Ovary (tissue), 9 donors: ENCODE results near the gene TAF3. TPM values are rescaled to one million over a fixed set of nuclear protein-coding genes. Genes with fewer than 3 reads are reported as not detected.

Experiments
- DNase-seq, 5 donors: peaks; one replicate each; pipeline ENCODE4 v3.0.0-alpha.2; 2019 to 2020
- H3K27ac ChIP-seq, 2 donors: fragments of 200-600 bp; one replicate each; pipeline versions ENCODE4 v1.5.1 to v1.8.0; 2019 to 2022
- H3K27me3 ChIP-seq: fragments of 200-600 bp; one replicate; pipeline ENCODE4 v1.8.0; 2022
- H3K36me3 ChIP-seq: fragments of 200-600 bp; sonication (generic); one replicate; pipeline ENCODE4 v1.5.1; 2019
- H3K4me1 ChIP-seq: one replicate; pipeline ENCODE4 v1.8.1; 2013; ENCODE audit warnings: mild to moderate bottlenecking, moderate library complexity; ENCODE audit not compliant: insufficient read depth
- H3K4me3 ChIP-seq: fragments of 200-600 bp; sonication (generic); one replicate; pipeline ENCODE4 v1.5.1; 2017
- H3K9me3 ChIP-seq, 2 donors: fragments of 200-600 bp in 1 of 2; sonication (generic) in 1 of 2; one replicate each; pipeline versions ENCODE4 v1.5.1 to v1.8.1; 2013 to 2019; ENCODE audit warnings: mild to moderate bottlenecking in 1 of 2, moderate library complexity in 1 of 2
- CTCF ChIP-seq, 3 donors: fragments of 450-650 bp in 2 of 3; fragments of 200-600 bp in 1 of 3; IDR thresholded peaks; one replicate each; pipeline versions ENCODE4 v1.5.1 to v1.8.0; 2016 to 2022; ENCODE audit warnings: antibody characterized with exemption in 3 of 3, mild to moderate bottlenecking in 1 of 3
- EP300 ChIP-seq: sonication (generic); formaldehyde crosslinking; IDR thresholded peaks from one replicate; pipeline ENCODE4 v1.6.1; 2017; ENCODE audit warnings: antibody characterized with exemption
- POLR2A ChIP-seq: fragments of 450-650 bp; IDR thresholded peaks from one replicate; pipeline ENCODE4 v1.6.1; 2017; ENCODE audit warnings: antibody characterized with exemption, mild to moderate bottlenecking, moderate library complexity
- WGBS, 3 donors: extraction: QIAGEN DNeasy Blood & Tissue Kit in 1 of 3; methylation state at CpG; one replicate each; pipeline versions ENCODE4 v1.1.5 to v1.1.7; 2013 to 2017; 5-methylcytosine and 5-hydroxymethylcytosine counted together
- intact Hi-C, 4 donors: fragments of 100-400 bp; cut with DNase I; formaldehyde crosslinking; loops; one replicate each; pipeline versions ENCODE4 v1.11.0 to v1.15.1; 2022 to 2023
- polyA plus RNA-seq, 2 donors: library from polyadenylated mRNA; stranded (reverse); fragments of 200-250 nt in 1 of 2; fragments of 350-450 nt in 1 of 2; fragmentation: Illumina TruSeq in 1 of 2; extraction: RNeasy Lipid Tissue Mini Kit (QIAGEN cat#74804) in 1 of 2; gene quantifications; one replicate each; pipeline ENCODE4 v1.2.3, GENCODE V29; 2013 to 2014
- total RNA-seq, 7 donors: library from RNA; depleted of rRNA in 2 of 7; stranded (reverse); fragments of >200 nt in 2 of 7; fragmentation: NEBNext Ultra II Directional in 3 of 7; extraction: Animal tissue kit (Norgen Biotek cat#: 25700) in 3 of 7; gene quantifications; one replicate each; pipeline versions ENCODE4 v1.1.0 to v1.2.4, GENCODE V29; 2016 to 2023
- donor health status: DM: no; HTN: no; CAD: no; lungs with moderate emphysema.
- donor health status: DM: no; HTN: no; CAD: no.
- donor health status: Bipolar disorder and iron deficiency.
- donor health status: DM: yes; HTN: yes; CAD: no.
- donor health status: DM: no; HTN: no; CAD: no.
- donor health status: DM: yes; HTN: yes; CAD: no.

Gene TAF3
- total and polyA plus RNA-seq, 9 donors, result 7.1 to 15.9 (median 11.8) TPM

GRCh38 chr10:7953447-7953846 lies 135.1 kb downstream of the TAF3 start:
- Histone ChIP-seq H3K9me3 (no peaks in the 10 kb centered on the region), H3K36me3 (no peaks in the 10 kb centered on the region), H3K27ac (no peak overlapping the region), H3K4me3 (no peak overlapping the region), H3K27me3 (no peaks in the 10 kb centered on the region), H3K4me1 (no peaks in the 10 kb centered on the region)
- TF ChIP-seq EP300 (no peak), POLR2A (no peak), CTCF (IDR thresholded peaks at IDR 0.05) (no peak)
- 84 to 90% (median 89%) methylated on average over 4 of the region's 4 CpGs for WGBS, 3 donors
- intact Hi-C loops, result no loop called here
- no peak for DNase-seq

- H3K27ac ChIP-seq, result no peak overlapping the region
- WGBS, 3 donors, result 34 to 50% (median 38%) methylated on average over 1 of the region's 1 CpG
- no peak for DNase-seq
- no peak overlapping the region for H3K4me3 ChIP-seq
- no peaks in the 10 kb centered on the region for H3K4me1 ChIP-seq
- TF ChIP-seq CTCF (IDR thresholded peaks at IDR 0.05) (no peak), POLR2A (no peak), EP300 (no peak)
- intact Hi-C loops, result no loop called here
- no peaks in the 10 kb centered on the region for H3K36me3 ChIP-seq
- no peaks in the 10 kb centered on the region for H3K27me3 ChIP-seq
- no peaks in the 10 kb centered on the region for H3K9me3 ChIP-seq
Measured at GRCh38 chr10:7955446-7955845, 137.1 kb downstream of the TAF3 start.

DNA sequence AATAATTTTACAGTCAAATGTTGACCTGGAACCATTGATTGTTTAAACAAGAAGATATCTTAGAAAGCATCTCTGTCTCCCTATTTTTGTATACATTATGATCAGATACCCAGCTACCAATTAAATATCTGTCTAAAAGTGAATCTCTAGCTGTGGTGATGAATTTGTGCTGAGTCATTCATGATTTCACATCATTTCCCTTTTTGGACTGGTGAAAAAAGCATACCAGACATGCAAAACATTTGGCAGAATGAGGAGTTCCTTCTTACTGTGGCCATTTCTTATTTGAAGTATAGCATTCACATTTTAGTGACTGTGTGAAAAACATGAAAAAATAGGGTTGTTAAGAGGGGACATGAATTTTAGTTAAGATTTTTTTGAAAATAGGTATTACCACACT lies 138.2 kb downstream of the TAF3 start:
- TF ChIP-seq EP300, result no peak
- TF ChIP-seq CTCF (IDR thresholded peaks at IDR 0.05), result no peak
- TF ChIP-seq POLR2A, result no peak
- Histone ChIP-seq H3K4me3 (no peak overlapping the region), H3K9me3 (no peaks in the 10 kb centered on the region), H3K27ac (no peak overlapping the region), H3K4me1 (no peaks in the 10 kb centered on the region), H3K27me3 (no peaks in the 10 kb centered on the region), H3K36me3 (no peaks in the 10 kb centered on the region)
- DNase-seq, result no peak
- intact Hi-C loops, result no loop called here

GRCh38 chr10:7957591-7957990 lies 139.3 kb downstream of the TAF3 start:
- WGBS, 3 donors, result 72 to 82% (median 77%) methylated on average over 5 of the region's 5 CpGs
- Histone ChIP-seq H3K27me3 (no peaks in the 10 kb centered on the region), H3K27ac (no peak overlapping the region), H3K4me1 (no peaks in the 10 kb centered on the region), H3K36me3 (no peaks in the 10 kb centered on the region), H3K4me3 (no peak overlapping the region), H3K9me3 (no peaks in the 10 kb centered on the region)
- no peak for DNase-seq
- no peak for TF ChIP-seq POLR2A
- no peak for TF ChIP-seq EP300
- TF ChIP-seq CTCF (IDR thresholded peaks at IDR 0.05), result no peak
- intact Hi-C loops, result no loop called here

- Histone ChIP-seq H3K27ac (no peak overlapping the region), H3K9me3 (no peaks in the 10 kb centered on the region), H3K4me3 (no peak overlapping the region), H3K27me3 (no peaks in the 10 kb centered on the region), H3K4me1 (no peaks in the 10 kb centered on the region), H3K36me3 (no peaks in the 10 kb centered on the region)
- TF ChIP-seq EP300 (no peak), POLR2A (no peak)
- intact Hi-C loops, result no loop called here
- DNase-seq, result no peak
- WGBS, 3 donors, result 97 to 99% (median 98%) methylated on average over 5 of the region's 5 CpGs
Measured at GRCh38 chr10:7958442-7958841, 140.1 kb downstream of the TAF3 start.
